Neural cell (in vitro differentiated cells): Measurements from ENCODE around the gene MED15.

Experiments
- CTCF ChIP-seq: fragments of 450-650 bp; IDR thresholded peaks from 2 replicates; pipeline ENCODE4 v1.5.1; 2014; ENCODE audit warnings: antibody characterized with exemption, mild to moderate bottlenecking, moderate library complexity; ENCODE audit not compliant: poor library complexity, severe bottlenecking
- EP300 ChIP-seq: fragments of 450-650 bp; conservative IDR thresholded peaks from 2 replicates; pipeline ENCODE4 v1.6.1; 2014; ENCODE audit warnings: antibody characterized with exemption, mild to moderate bottlenecking, moderate library complexity; ENCODE audit not compliant: poor library complexity, severe bottlenecking
- EZH2 ChIP-seq: fragments of 200-600, 300-800 bp; shearing (Covaris generic), sonication (generic); IDR thresholded peaks from 2 replicates; pipeline ENCODE4 v1.6.1; 2014; ENCODE audit warnings: antibody characterized with exemption, low read length, borderline replicate concordance, mild to moderate bottlenecking; ENCODE audit not compliant: insufficient read depth, poor library complexity, severe bottlenecking
- MXI1 ChIP-seq: fragments of 450-650 bp; conservative IDR thresholded peaks from 2 replicates; pipeline ENCODE4 v1.6.1; 2014; ENCODE audit warnings: antibody characterized with exemption, mild to moderate bottlenecking; ENCODE audit not compliant: poor library complexity, severe bottlenecking
- POLR2AphosphoS5 ChIP-seq: IDR thresholded peaks from 2 replicates; pipeline ENCODE4 v1.6.1; 2012
- RAD21 ChIP-seq: fragments of 450-650 bp; conservative IDR thresholded peaks from 2 replicates; pipeline ENCODE4 v1.6.1; 2014; ENCODE audit warnings: antibody characterized with exemption, mild to moderate bottlenecking, moderate library complexity
- SMC3 ChIP-seq: fragments of 450-650 bp; conservative IDR thresholded peaks from 2 replicates; pipeline ENCODE4 v1.6.1; 2014; ENCODE audit warnings: antibody characterized with exemption, mild to moderate bottlenecking, moderate library complexity; ENCODE audit not compliant: poor library complexity
- TAF1 ChIP-seq: IDR thresholded peaks from 2 replicates; pipeline ENCODE4 v1.6.1; 2012; ENCODE audit warnings: low read depth
- TF ChIP-seq, protein P1 (sequence below): IDR thresholded peaks from 2 replicates; pipeline ENCODE4 v1.6.1; 2012; ENCODE audit warnings: borderline replicate concordance

GRCh38 chr22:20479612-20480196 is 27.7 kb upstream of the MED15 start:
- TF ChIP-seq CTCF (no peak), TAF1 (no peak), POLR2AphosphoS5 (no peak), EP300 (no peak), MXI1 (no peak), SMC3 (no peak), EZH2 (no peak), RAD21 (no peak)
- TF ChIP-seq, protein P1, sequence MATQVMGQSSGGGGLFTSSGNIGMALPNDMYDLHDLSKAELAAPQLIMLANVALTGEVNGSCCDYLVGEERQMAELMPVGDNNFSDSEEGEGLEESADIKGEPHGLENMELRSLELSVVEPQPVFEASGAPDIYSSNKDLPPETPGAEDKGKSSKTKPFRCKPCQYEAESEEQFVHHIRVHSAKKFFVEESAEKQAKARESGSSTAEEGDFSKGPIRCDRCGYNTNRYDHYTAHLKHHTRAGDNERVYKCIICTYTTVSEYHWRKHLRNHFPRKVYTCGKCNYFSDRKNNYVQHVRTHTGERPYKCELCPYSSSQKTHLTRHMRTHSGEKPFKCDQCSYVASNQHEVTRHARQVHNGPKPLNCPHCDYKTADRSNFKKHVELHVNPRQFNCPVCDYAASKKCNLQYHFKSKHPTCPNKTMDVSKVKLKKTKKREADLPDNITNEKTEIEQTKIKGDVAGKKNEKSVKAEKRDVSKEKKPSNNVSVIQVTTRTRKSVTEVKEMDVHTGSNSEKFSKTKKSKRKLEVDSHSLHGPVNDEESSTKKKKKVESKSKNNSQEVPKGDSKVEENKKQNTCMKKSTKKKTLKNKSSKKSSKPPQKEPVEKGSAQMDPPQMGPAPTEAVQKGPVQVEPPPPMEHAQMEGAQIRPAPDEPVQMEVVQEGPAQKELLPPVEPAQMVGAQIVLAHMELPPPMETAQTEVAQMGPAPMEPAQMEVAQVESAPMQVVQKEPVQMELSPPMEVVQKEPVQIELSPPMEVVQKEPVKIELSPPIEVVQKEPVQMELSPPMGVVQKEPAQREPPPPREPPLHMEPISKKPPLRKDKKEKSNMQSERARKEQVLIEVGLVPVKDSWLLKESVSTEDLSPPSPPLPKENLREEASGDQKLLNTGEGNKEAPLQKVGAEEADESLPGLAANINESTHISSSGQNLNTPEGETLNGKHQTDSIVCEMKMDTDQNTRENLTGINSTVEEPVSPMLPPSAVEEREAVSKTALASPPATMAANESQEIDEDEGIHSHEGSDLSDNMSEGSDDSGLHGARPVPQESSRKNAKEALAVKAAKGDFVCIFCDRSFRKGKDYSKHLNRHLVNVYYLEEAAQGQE, result no peak
